SU-DHL-6 (cell line): ENCODE measurements around the gene DAO.

Source experiments
- CTCF ChIP-seq: fragments of 200-600 bp; sonication (generic); IDR thresholded peaks from one replicate; pipeline ENCODE4 v1.5.1; 2017; ENCODE audit warnings: antibody characterized with exemption, mild to moderate bottlenecking, low read length, moderate library complexity; ENCODE audit not compliant: insufficient read depth, poor library complexity, severe bottlenecking
- EZH2phosphoT487 ChIP-seq: fragments of 200-600 bp; sonication (generic), shearing (Covaris generic); conservative IDR thresholded peaks from 2 replicates; pipeline ENCODE4 v1.6.1; 2018; ENCODE audit warnings: mild to moderate bottlenecking, antibody characterized with exemption, low read length, moderate library complexity, mixed read lengths

GRCh38 chr12:108895220-108895802 lies 15.4 kb downstream of the DAO start:
- TF ChIP-seq CTCF (no peak), EZH2phosphoT487 (no peak)
